Pulmonary artery endothelial cell (primary cell): ENCODE measurements around the gene HMCN1. TPM values are rescaled to one million over a fixed set of nuclear protein-coding genes. Genes with fewer than 3 reads are reported as not detected.

Experiments used
- DNase-seq: peaks from one replicate; pipeline ENCODE4 v3.0.0-alpha.2; 2011; ENCODE audit warnings: low read depth, low spot score
- total RNA-seq: library from RNA; depleted of rRNA; stranded (reverse); fragments of >200 nt; gene quantifications from 2 replicates; pipeline ENCODE4 v1.2.3, GENCODE V29; 2014

The HMCN1 gene
- total RNA-seq, 1 donor from 2014 or later: 10.8 TPM

- DNase-seq: no peak
Measured at GRCh38 chr1:186228749-186229148, 494.6 kb downstream of the HMCN1 start.

DNA sequence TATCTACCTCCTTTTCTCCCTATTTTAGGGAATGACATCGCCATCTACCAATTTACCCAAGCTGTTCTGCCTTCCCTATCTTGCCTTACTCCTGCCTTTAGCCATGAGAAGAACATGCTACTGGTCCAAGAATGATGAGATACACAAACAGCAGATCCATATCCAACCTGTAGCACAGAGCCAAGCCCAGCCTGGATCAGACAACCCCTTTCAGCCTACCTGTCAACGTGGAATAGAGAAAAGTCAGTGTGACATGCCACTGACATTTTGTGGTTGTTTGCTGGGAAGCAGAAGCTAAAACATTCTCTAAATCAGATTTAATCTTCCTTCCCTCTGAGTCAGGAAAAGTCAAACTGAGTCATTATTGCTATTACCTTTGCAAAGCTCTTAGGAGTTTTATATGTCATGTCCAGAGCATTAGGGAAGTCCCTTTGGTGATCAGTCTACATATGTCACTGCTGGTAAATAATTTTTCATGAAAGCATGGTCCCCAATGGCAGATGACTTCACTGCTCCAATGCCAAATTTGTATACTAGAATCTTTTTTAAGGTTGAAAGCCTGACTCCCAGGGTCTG, 497.8 kb downstream of the HMCN1 start:
- DNase-seq: no peak

- no peak for DNase-seq
Measured at GRCh38 chr1:186234976-186235686, 500.9 kb downstream of the HMCN1 start.

- no peak for DNase-seq
Measured at GRCh38 chr1:186235696-186236095, 501.5 kb downstream of the HMCN1 start.

DNA sequence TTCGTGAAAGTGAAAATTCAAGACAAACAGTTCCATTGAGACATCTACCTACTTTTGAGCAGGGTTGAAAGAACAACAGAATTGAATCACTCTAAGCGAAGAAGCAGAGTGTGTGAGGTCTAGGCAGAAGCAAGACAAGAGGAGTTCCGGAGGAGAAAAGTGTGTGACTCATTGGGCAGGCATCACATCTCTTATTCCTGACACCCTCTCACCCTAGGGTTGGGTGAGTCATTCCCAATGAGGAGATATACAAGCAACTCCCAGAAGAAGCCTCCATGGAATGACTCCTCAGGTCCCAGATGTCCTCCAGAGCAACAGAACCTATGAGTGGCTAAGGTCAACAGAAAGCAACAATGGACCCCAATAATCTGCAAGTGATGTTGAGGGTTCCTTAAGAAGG, 502.7 kb downstream of the HMCN1 start:
- no peak for DNase-seq

GRCh38 chr1:186239171-186239570, 505.0 kb downstream of the HMCN1 start:
- no peak for DNase-seq

GRCh38 chr1:186240436-186240835, 506.2 kb downstream of the HMCN1 start:
- DNase-seq: no peak
